GM12878 (cell line): Measurements from ENCODE around the gene FLT1.

ENCODE experiments used
- BHLHE40 ChIP-seq, 2 experiments: fragments of 450-650 bp in 1 of 2; IDR thresholded peaks; 2 replicates each; pipeline ENCODE4 v1.6.1; 2011 to 2017; ENCODE audit warnings: low read depth in 2 of 2, borderline replicate concordance in 1 of 2, improper control_type of control experiment in 1 of 2, low read length in 1 of 2, mild to moderate bottlenecking in 1 of 2
- EP300 ChIP-seq, 2 experiments: fragments of 150-350 bp in 1 of 2; IDR thresholded peaks; 2 replicates each; pipeline ENCODE4 v1.6.1; 2011 to 2012; ENCODE audit warnings: low read depth in 2 of 2, low read length in 2 of 2, borderline replicate concordance in 1 of 2, improper control_type of control experiment in 1 of 2, inconsistent platforms in 1 of 2; ENCODE audit not compliant: control insufficient read depth in 1 of 2
- FOS ChIP-seq: IDR thresholded peaks from 3 replicates; pipeline ENCODE4 v1.6.1; 2011; ENCODE audit warnings: borderline replicate concordance; ENCODE audit not compliant: insufficient read length; ENCODE audit errors: extremely low read depth
- JUND ChIP-seq: IDR thresholded peaks from 2 replicates; pipeline ENCODE4 v1.6.1; 2012; ENCODE audit warnings: low read depth, mild to moderate bottlenecking, low read length, improper control_type of control experiment, moderate library complexity
- NFYB ChIP-seq: IDR thresholded peaks from 2 replicates; pipeline ENCODE4 v1.6.1; 2011; ENCODE audit warnings: low read depth, mild to moderate bottlenecking, low read length, improper control_type of control experiment, moderate library complexity; ENCODE audit not compliant: insufficient read depth
- POLR2AphosphoS5 ChIP-seq: IDR thresholded peaks from 2 replicates; pipeline ENCODE4 v1.6.1; 2011; ENCODE audit warnings: mild to moderate bottlenecking, low read length, inconsistent platforms
- RAD51 ChIP-seq: fragments of 450-650 bp; IDR thresholded peaks from 2 replicates; pipeline ENCODE4 v1.6.1; 2016; ENCODE audit warnings: moderate library complexity, mild to moderate bottlenecking, inconsistent platforms
- RELA ChIP-seq: fragments of 450-650 bp; IDR thresholded peaks from 2 replicates; pipeline ENCODE4 v1.8.0; 2014; ENCODE audit warnings: borderline replicate concordance; ENCODE audit not compliant: partially characterized antibody
- TCF12 ChIP-seq: IDR thresholded peaks from 2 replicates; pipeline ENCODE4 v1.6.1; 2011; ENCODE audit warnings: low read depth, mild to moderate bottlenecking, low read length
- TCF7 ChIP-seq: IDR thresholded peaks from 2 replicates; pipeline ENCODE4 v1.6.1; 2014; ENCODE audit warnings: antibody characterized with exemption, borderline replicate concordance
- YY1 ChIP-seq: IDR thresholded peaks from 2 replicates; pipeline ENCODE4 v1.6.1; 2011; ENCODE audit warnings: low read depth, mild to moderate bottlenecking, low read length
- ZNF24 ChIP-seq: fragments of 450-650 bp; IDR thresholded peaks from 2 replicates; pipeline ENCODE4 v1.6.1; 2017; ENCODE audit warnings: antibody characterized with exemption, mild to moderate bottlenecking
- TF ChIP-seq, protein P1 (sequence below): fragments of 450-650 bp; formaldehyde crosslinking; IDR thresholded peaks from 2 replicates; pipeline ENCODE4 v1.4.0; 2020; ENCODE audit warnings: mild to moderate bottlenecking, moderate library complexity
- TF ChIP-seq, protein P2 (sequence below), 3 experiments: IDR thresholded peaks in 2 of 3; conservative IDR thresholded peaks in 1 of 3; 2 replicates each; pipeline ENCODE4 v1.5.1; 2011; ENCODE audit warnings: low read depth in 3 of 3, low read length in 3 of 3, mild to moderate bottlenecking in 3 of 3, control low read depth in 2 of 3, moderate library complexity in 2 of 3, inconsistent platforms in 1 of 3, mixed read lengths in 1 of 3; ENCODE audit not compliant: control insufficient read depth in 2 of 3, insufficient read depth in 1 of 3; ENCODE audit errors: extremely low read depth in 1 of 3

DNA sequence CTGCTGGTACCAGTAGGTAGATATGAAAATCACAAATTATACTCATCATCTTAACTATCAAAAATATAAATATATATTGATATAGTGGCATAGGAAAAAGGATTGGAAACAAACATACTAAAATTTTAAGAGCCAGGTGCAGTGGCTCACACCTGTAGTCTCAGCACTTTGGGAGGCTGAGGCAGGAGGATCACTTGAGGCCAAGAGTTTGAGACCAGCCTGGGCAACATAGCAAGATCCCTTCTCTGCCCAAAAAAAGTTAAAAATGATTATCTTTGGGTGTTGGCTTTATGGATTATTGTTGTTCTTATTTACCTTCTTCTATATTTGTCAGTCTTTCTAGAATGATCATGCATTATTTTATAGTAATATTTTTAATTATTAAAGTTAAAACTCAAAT lies 53.4 kb downstream of the FLT1 start:
- TF ChIP-seq BHLHE40 (IDR thresholded peaks at IDR 0.05; ENCODE audit: borderline replicate concordance in 1 of 2, low read depth in 2 of 2, low read length in 1 of 2) (no peak), EP300 (IDR thresholded peaks at IDR 0.05; ENCODE audit: borderline replicate concordance in 1 of 2, control insufficient read depth in 1 of 2, low read depth in 2 of 2, low read length in 2 of 2) (no peak), YY1 (no peak), TCF12 (no peak), TCF7 (no peak), RAD51 (no peak), FOS (no peak), RELA (no peak), NFYB (no peak), JUND (no peak), ZNF24 (no peak), POLR2AphosphoS5 (no peak)
- TF ChIP-seq, protein P1, sequence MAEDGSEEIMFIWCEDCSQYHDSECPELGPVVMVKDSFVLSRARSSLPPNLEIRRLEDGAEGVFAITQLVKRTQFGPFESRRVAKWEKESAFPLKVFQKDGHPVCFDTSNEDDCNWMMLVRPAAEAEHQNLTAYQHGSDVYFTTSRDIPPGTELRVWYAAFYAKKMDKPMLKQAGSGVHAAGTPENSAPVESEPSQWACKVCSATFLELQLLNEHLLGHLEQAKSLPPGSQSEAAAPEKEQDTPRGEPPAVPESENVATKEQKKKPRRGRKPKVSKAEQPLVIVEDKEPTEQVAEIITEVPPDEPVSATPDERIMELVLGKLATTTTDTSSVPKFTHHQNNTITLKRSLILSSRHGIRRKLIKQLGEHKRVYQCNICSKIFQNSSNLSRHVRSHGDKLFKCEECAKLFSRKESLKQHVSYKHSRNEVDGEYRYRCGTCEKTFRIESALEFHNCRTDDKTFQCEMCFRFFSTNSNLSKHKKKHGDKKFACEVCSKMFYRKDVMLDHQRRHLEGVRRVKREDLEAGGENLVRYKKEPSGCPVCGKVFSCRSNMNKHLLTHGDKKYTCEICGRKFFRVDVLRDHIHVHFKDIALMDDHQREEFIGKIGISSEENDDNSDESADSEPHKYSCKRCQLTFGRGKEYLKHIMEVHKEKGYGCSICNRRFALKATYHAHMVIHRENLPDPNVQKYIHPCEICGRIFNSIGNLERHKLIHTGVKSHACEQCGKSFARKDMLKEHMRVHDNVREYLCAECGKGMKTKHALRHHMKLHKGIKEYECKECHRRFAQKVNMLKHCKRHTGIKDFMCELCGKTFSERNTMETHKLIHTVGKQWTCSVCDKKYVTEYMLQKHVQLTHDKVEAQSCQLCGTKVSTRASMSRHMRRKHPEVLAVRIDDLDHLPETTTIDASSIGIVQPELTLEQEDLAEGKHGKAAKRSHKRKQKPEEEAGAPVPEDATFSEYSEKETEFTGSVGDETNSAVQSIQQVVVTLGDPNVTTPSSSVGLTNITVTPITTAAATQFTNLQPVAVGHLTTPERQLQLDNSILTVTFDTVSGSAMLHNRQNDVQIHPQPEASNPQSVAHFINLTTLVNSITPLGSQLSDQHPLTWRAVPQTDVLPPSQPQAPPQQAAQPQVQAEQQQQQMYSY: no peak
- TF ChIP-seq, protein P2, sequence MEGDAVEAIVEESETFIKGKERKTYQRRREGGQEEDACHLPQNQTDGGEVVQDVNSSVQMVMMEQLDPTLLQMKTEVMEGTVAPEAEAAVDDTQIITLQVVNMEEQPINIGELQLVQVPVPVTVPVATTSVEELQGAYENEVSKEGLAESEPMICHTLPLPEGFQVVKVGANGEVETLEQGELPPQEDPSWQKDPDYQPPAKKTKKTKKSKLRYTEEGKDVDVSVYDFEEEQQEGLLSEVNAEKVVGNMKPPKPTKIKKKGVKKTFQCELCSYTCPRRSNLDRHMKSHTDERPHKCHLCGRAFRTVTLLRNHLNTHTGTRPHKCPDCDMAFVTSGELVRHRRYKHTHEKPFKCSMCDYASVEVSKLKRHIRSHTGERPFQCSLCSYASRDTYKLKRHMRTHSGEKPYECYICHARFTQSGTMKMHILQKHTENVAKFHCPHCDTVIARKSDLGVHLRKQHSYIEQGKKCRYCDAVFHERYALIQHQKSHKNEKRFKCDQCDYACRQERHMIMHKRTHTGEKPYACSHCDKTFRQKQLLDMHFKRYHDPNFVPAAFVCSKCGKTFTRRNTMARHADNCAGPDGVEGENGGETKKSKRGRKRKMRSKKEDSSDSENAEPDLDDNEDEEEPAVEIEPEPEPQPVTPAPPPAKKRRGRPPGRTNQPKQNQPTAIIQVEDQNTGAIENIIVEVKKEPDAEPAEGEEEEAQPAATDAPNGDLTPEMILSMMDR (IDR thresholded peaks at IDR 0.05 in 2 of 3, conservative IDR thresholded peaks at IDR 0.05 in 1 of 3; ENCODE audit: control insufficient read depth in 2 of 3, extremely low read depth in 1 of 3, insufficient read depth in 1 of 3, low read depth in 3 of 3, low read length in 3 of 3): no peak
